Measurements from ENCODE around the gene CNTRL.

DNA sequence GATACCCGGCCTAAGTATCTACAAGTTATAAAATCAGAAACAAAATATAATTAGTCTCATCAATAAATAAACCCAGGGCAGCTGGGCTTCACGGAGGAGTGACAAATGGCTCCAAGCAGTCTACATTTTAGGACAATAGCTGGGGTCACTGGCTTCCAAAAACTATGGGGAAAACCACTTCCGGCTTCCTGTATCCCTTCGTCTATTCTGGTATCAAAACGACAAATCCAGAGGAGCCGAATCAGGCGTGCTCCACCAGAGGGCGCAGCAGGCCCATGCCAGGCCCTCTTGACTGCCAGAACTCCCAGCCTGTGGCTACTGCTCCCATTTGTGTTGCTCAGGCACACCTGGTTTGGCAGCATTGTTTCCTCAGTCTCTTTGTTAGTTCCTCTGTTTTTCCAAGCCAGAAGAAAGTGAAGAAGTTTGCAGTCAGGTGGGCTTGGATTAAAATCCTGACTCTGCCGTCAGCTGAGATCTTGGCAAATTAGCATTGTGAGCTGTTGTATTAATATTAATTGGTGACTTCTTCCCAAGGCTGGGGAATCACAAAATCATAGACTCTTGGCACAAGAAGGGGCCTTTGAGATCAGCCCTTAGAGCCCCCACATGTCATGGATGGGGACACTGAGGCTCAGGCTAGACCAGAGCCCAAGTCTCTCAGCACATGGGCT is 138.5 kb downstream of the CNTRL start:
- TF ChIP-seq POLR2A (IDR thresholded peaks at IDR 0.05): peak in 1 of 2 donors; percentile 11
- TF ChIP-seq, protein P1, sequence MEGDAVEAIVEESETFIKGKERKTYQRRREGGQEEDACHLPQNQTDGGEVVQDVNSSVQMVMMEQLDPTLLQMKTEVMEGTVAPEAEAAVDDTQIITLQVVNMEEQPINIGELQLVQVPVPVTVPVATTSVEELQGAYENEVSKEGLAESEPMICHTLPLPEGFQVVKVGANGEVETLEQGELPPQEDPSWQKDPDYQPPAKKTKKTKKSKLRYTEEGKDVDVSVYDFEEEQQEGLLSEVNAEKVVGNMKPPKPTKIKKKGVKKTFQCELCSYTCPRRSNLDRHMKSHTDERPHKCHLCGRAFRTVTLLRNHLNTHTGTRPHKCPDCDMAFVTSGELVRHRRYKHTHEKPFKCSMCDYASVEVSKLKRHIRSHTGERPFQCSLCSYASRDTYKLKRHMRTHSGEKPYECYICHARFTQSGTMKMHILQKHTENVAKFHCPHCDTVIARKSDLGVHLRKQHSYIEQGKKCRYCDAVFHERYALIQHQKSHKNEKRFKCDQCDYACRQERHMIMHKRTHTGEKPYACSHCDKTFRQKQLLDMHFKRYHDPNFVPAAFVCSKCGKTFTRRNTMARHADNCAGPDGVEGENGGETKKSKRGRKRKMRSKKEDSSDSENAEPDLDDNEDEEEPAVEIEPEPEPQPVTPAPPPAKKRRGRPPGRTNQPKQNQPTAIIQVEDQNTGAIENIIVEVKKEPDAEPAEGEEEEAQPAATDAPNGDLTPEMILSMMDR (IDR thresholded peaks at IDR 0.05): peak; percentile 89 to 97 (median 94)
